Trophoblast cell (in vitro differentiated cells and primary cell): ENCODE results near the gene ZNF75A.

Experiments used
- DNase-seq, 2 donors: peaks; one replicate each; pipeline ENCODE4 v3.0.0-alpha.2; 2016
- H2AFZ ChIP-seq: 2 replicates; pipeline ENCODE4 v1.6.1; 2013; ENCODE audit warnings: low read length, moderate library complexity, mild to moderate bottlenecking; ENCODE audit not compliant: insufficient read depth, poor library complexity
- H2AK5ac ChIP-seq: 2 replicates; pipeline ENCODE4 v1.6.1; 2013; ENCODE audit warnings: mild to moderate bottlenecking, low read length
- H2BK120ac ChIP-seq: 2 replicates; pipeline ENCODE4 v1.6.1; 2013; ENCODE audit warnings: low read length, mild to moderate bottlenecking, moderate library complexity; ENCODE audit not compliant: insufficient read depth, poor library complexity
- H2BK12ac ChIP-seq: 2 replicates; pipeline ENCODE4 v1.6.1; 2013; ENCODE audit warnings: mild to moderate bottlenecking, low read length, moderate library complexity
- H2BK5ac ChIP-seq: 2 replicates; pipeline ENCODE4 v1.6.1; 2013; ENCODE audit warnings: low read length, low read depth, moderate library complexity, mild to moderate bottlenecking; ENCODE audit not compliant: poor library complexity
- H3K14ac ChIP-seq: 2 replicates; pipeline ENCODE4 v1.6.1; 2013; ENCODE audit warnings: mild to moderate bottlenecking, low read length
- H3K18ac ChIP-seq: 2 replicates; pipeline ENCODE4 v1.6.1; 2013; ENCODE audit warnings: mild to moderate bottlenecking, low read length
- H3K23ac ChIP-seq: 2 replicates; pipeline ENCODE4 v1.6.1; 2013; ENCODE audit warnings: low read length
- H3K27ac ChIP-seq: 2 replicates; pipeline ENCODE4 v1.5.1; 2013; ENCODE audit warnings: low read depth, mild to moderate bottlenecking, inconsistent platforms, low read length, moderate library complexity
- H3K27me3 ChIP-seq: 2 replicates; pipeline ENCODE4 v1.6.1; 2013; ENCODE audit warnings: inconsistent platforms, mild to moderate bottlenecking, low read length, moderate library complexity; ENCODE audit not compliant: insufficient read depth
- H3K36me3 ChIP-seq, 2 experiments: 1 replicate in 1 of 2; 2 replicates in 1 of 2; pipeline ENCODE4 v1.6.1; 2013; ENCODE audit warnings: low read length in 2 of 2, mild to moderate bottlenecking in 2 of 2, moderate library complexity in 1 of 2; ENCODE audit not compliant: insufficient read depth in 2 of 2, control insufficient read depth in 1 of 2
- H3K4ac ChIP-seq: 2 replicates; pipeline ENCODE4 v1.6.1; 2013; ENCODE audit warnings: low read depth, mild to moderate bottlenecking, low read length, moderate library complexity
- H3K4me1 ChIP-seq, 2 experiments: 1 replicate in 1 of 2; 2 replicates in 1 of 2; pipeline ENCODE4 v1.6.1; 2013; ENCODE audit warnings: low read length in 2 of 2, mild to moderate bottlenecking in 2 of 2, moderate library complexity in 1 of 2; ENCODE audit not compliant: insufficient read depth in 2 of 2, control insufficient read depth in 1 of 2
- H3K4me2 ChIP-seq: 2 replicates; pipeline ENCODE4 v1.6.1; 2013; ENCODE audit warnings: inconsistent platforms, mild to moderate bottlenecking, low read length, moderate library complexity
- H3K4me3 ChIP-seq: 2 replicates; pipeline ENCODE4 v1.5.1; 2013; ENCODE audit warnings: mild to moderate bottlenecking, low read depth, low read length, inconsistent platforms
- H3K79me1 ChIP-seq: one replicate; pipeline ENCODE4 v1.6.1; 2013; ENCODE audit warnings: low read length
- H3K79me2 ChIP-seq: 2 replicates; pipeline ENCODE4 v1.6.1; 2013; ENCODE audit warnings: low read length, mild to moderate bottlenecking; ENCODE audit not compliant: control insufficient read depth, insufficient read depth, poor library complexity
- H3K9ac ChIP-seq: 2 replicates; pipeline ENCODE4 v1.6.1; 2013; ENCODE audit warnings: mild to moderate bottlenecking, low read length
- H3K9me3 ChIP-seq: 2 replicates; pipeline ENCODE4 v1.6.1; 2013; ENCODE audit warnings: low read depth, mild to moderate bottlenecking, control low read depth, inconsistent platforms, low read length; ENCODE audit not compliant: insufficient read depth
- H4K12ac ChIP-seq: 2 replicates; pipeline ENCODE4 v1.6.1; 2013; ENCODE audit warnings: low read depth, mild to moderate bottlenecking, low read length, moderate library complexity
- H4K8ac ChIP-seq: 2 replicates; pipeline ENCODE4 v1.6.1; 2013; ENCODE audit warnings: low read depth, mild to moderate bottlenecking, low read length, moderate library complexity
- H4K91ac ChIP-seq: one replicate; pipeline ENCODE4 v1.6.1; 2013; ENCODE audit warnings: low read depth, mild to moderate bottlenecking, low read length, moderate library complexity
- WGBS: extraction: QIAGEN DNeasy Blood & Tissue Kit; methylation state at CpG from one replicate; pipeline ENCODE4 v1.1.7; 2013; ENCODE audit warnings: missing lambda C conversion rate; ENCODE audit not compliant: insufficient read length, insufficient coverage; ENCODE audit errors: extremely low coverage; 5-methylcytosine and 5-hydroxymethylcytosine counted together

Gene ZNF75A

DNA sequence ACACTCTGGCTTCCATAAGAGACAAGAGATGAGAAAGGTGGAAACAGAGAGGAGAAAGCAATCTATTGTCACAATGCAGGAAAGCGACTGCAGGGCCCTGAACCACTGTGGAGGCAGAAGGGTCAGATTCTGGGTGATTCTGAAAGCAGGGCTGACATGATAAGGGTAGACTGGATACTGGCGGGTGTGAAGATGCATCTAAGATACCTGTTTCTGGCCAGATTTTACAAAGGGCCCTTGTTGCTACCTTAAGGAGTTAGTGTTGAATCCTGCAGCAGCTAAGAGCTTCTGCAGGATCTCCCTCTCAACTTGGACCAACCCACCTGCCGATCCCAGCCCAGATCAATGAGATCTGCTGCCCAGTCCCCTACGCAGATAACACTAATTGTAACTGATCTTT, 42.8 kb upstream of the ZNF75A start:
- no peak overlapping the region for H2AK5ac ChIP-seq
- no peak for DNase-seq
- no peaks in the 10 kb centered on the region for H3K36me3 ChIP-seq
- H3K23ac ChIP-seq = no peak overlapping the region
- no peak overlapping the region for H2BK5ac ChIP-seq
- WGBS = no CpG with 5 or more reads among the region's 4 CpGs
- H3K27me3 ChIP-seq = peaks cover 5% of the 10 kb centered on the region
- no peak overlapping the region for H3K14ac ChIP-seq
- no peak overlapping the region for H3K4me3 ChIP-seq
- H3K79me1 ChIP-seq = no peaks in the 10 kb centered on the region
- H4K8ac ChIP-seq = no peak overlapping the region
- H3K4ac ChIP-seq = no peak overlapping the region
- no peak overlapping the region for H4K91ac ChIP-seq
- no peak overlapping the region for H3K9ac ChIP-seq
- no peaks in the 10 kb centered on the region for H3K4me1 ChIP-seq
- H4K12ac ChIP-seq = no peak overlapping the region
- H3K9me3 ChIP-seq = peaks cover 23% of the 10 kb centered on the region
- no peak overlapping the region for H3K27ac ChIP-seq
- no peak overlapping the region for H2BK12ac ChIP-seq
- no peak overlapping the region for H2BK120ac ChIP-seq
- H2AFZ ChIP-seq = no peak overlapping the region
- H3K18ac ChIP-seq = no peak overlapping the region
- H3K4me2 ChIP-seq = no peak overlapping the region
- H3K79me2 ChIP-seq = no peaks in the 10 kb centered on the region

DNA sequence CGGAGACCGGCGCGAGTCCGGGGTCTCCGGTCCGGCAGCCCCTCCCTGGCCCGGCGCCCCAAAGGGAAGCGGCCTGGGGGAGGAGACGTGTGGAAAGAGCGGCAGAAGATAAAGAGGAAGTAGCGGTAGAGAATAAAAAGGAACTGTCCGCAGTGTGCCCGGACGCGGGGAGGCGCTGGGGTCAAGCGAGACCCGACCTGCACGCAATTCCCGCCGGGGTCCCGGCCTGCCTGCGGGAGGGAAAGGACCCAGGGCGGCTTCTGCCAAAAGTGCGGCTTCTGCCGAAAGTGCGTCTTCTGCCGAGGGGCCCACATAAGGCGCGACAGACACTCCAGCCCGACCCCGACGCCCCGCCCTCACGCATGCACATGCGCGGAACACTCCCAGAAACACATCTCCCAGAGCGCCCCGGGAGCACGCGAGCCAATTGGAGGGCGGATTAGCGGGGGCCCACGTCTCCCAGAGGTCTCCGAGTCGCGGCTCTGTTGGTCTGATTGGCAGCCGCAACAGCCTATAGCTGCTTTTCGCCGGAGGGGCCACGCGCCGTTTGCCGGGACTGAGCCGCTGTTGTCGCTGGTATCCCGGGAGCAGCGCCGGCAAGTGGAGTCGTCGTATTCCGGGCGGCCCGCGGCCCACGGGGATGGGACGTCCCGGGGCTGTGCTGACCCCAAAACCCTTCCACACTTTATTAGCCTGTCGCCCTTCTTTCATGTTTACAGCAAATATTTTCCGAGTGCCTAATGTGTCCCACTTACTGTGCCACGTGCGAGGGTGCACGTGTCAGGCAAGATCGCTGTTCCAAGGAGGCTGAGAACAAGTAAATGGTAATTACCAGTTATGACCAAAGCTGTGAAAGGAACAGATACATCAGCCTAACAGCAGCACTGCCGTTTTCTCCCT, 40.9 kb upstream of the ZNF75A start:
- peaks cover 20% of the 10 kb centered on the region for H3K9me3 ChIP-seq
- H4K91ac ChIP-seq = peak overlapping the region; percentile 11
- peak; percentile 97 to 98 for DNase-seq
- no peak overlapping the region for H3K4ac ChIP-seq
- H2BK12ac ChIP-seq = no peak overlapping the region
- no peaks in the 10 kb centered on the region for H3K36me3 ChIP-seq
- no peak overlapping the region for H3K27ac ChIP-seq
- peak overlapping the region; percentile 54 for H3K9ac ChIP-seq
- H4K12ac ChIP-seq = no peak overlapping the region
- no peak overlapping the region for H3K14ac ChIP-seq
- peak overlapping the region; percentile 71 for H3K4me3 ChIP-seq
- peak overlapping the region; percentile 70 for H3K4me2 ChIP-seq
- no peaks in the 10 kb centered on the region for H3K79me2 ChIP-seq
- peak overlapping the region; percentile 44 for H2AFZ ChIP-seq
- WGBS = no CpG with 5 or more reads among the region's 77 CpGs
- no peak overlapping the region for H2BK120ac ChIP-seq
- H2AK5ac ChIP-seq = no peak overlapping the region
- H2BK5ac ChIP-seq = no peak overlapping the region
- H4K8ac ChIP-seq = peak overlapping the region; percentile 61
- no peaks in the 10 kb centered on the region for H3K4me1 ChIP-seq
- H3K79me1 ChIP-seq = no peaks in the 10 kb centered on the region
- no peak overlapping the region for H3K23ac ChIP-seq
- no peak overlapping the region for H3K18ac ChIP-seq
- peaks cover 5% of the 10 kb centered on the region for H3K27me3 ChIP-seq

DNA sequence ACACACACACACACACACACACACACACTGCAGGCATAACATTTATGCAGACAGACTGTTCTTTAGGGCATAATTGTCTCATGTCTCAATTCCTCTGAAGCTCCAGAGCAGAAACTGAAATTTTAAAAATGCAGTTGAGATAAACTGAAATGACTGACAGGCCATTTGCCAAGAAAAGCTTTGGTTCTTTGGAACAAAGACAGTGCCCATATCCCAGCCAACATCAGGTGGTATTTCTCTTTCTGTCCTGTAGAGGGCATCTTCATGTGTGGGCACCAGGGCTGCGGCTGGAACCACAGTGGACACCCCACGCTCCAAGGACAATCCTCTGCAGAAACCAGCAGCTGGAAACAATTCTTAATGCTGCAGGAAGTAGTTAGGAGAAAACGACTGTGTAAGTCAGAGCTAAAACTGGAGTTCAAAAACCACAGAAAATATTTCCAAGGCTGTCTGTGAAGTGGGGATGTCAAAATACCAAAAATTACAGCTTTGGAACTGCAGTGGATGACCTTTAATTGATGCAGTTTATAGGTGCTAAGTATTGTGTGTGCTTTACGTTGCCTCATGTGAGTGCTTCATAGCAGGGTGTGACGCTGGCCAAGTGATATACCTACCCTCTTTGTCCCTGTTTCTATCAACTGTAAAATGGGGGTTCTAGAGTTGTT, 38.3 kb upstream of the ZNF75A start:
- H2AK5ac ChIP-seq = no peak overlapping the region
- no peak overlapping the region for H3K18ac ChIP-seq
- no peaks in the 10 kb centered on the region for H3K36me3 ChIP-seq
- no peak overlapping the region for H4K91ac ChIP-seq
- peaks cover 22% of the 10 kb centered on the region for H3K9me3 ChIP-seq
- no peak overlapping the region for H3K4me3 ChIP-seq
- no peaks in the 10 kb centered on the region for H3K79me1 ChIP-seq
- no peak overlapping the region for H3K23ac ChIP-seq
- no peak overlapping the region for H2AFZ ChIP-seq
- H4K12ac ChIP-seq = no peak overlapping the region
- H3K9ac ChIP-seq = no peak overlapping the region
- no peak overlapping the region for H3K4ac ChIP-seq
- no peak overlapping the region for H3K4me2 ChIP-seq
- H2BK5ac ChIP-seq = no peak overlapping the region
- peak in 1 of 2 donors; percentile 16 for DNase-seq
- H3K27me3 ChIP-seq = peaks cover 5% of the 10 kb centered on the region
- H3K4me1 ChIP-seq = no peaks in the 10 kb centered on the region
- H3K14ac ChIP-seq = no peak overlapping the region
- no peak overlapping the region for H2BK120ac ChIP-seq
- no CpG with 5 or more reads among the region's 5 CpGs for WGBS
- H4K8ac ChIP-seq = no peak overlapping the region
- no peak overlapping the region for H3K27ac ChIP-seq
- H3K79me2 ChIP-seq = no peaks in the 10 kb centered on the region
- H2BK12ac ChIP-seq = no peak overlapping the region

DNA sequence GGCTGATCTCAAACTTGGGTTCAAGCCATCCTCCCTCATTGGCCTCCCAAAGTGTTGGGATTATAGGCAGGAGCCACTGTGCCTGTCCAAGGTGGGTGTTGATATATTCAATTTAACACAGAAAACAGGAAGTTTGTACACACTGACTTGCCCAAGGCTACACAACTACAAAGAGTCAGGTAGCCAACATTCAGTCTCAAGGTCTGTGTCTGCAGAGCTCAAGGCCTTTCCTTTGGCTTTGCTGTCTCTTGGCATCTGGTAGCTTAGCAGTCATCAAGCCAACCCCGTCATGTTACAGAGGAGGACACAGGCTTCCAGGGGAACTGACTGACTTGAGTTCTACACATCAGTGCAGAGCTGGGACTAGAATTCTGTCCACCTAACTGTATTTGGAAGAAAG, 37.0 kb upstream of the ZNF75A start:
- Histone ChIP-seq H2AFZ (no peak overlapping the region), H2BK12ac (no peak overlapping the region)
- no CpG with 5 or more reads among the region's 1 CpG for WGBS

More for the DNA sequence above, 37.0 kb upstream of the ZNF75A start:
- H3K79me2 ChIP-seq = no peaks in the 10 kb centered on the region
- no peak overlapping the region for H3K27ac ChIP-seq
- no peak overlapping the region for H3K4me3 ChIP-seq
- no peak for DNase-seq
- no peak overlapping the region for H2AK5ac ChIP-seq
- H2BK5ac ChIP-seq = no peak overlapping the region
- H2BK120ac ChIP-seq = no peak overlapping the region
- no peak overlapping the region for H3K9ac ChIP-seq
- no peak overlapping the region for H3K23ac ChIP-seq
- H3K18ac ChIP-seq = no peak overlapping the region
- no peaks in the 10 kb centered on the region for H3K4me1 ChIP-seq
- no peak overlapping the region for H3K14ac ChIP-seq
- peaks cover 5% of the 10 kb centered on the region for H3K27me3 ChIP-seq
- peaks cover 23% of the 10 kb centered on the region for H3K9me3 ChIP-seq
- no peaks in the 10 kb centered on the region for H3K79me1 ChIP-seq
- no peak overlapping the region for H4K8ac ChIP-seq
- H4K12ac ChIP-seq = no peak overlapping the region
- no peak overlapping the region for H3K4me2 ChIP-seq
- H4K91ac ChIP-seq = no peak overlapping the region
- no peaks in the 10 kb centered on the region for H3K36me3 ChIP-seq
- H3K4ac ChIP-seq = no peak overlapping the region
